ENCODE measurements around the gene FAM135A. TPM values are rescaled to one million over a fixed set of nuclear protein-coding genes. Genes with fewer than 3 reads are reported as not detected.
"Not testable (repeated sequence)": the region's sequence is repeated elsewhere in the genome, so short reads cannot be mapped to it uniquely, and the experiment has no call there.

The FAM135A gene
- total and polyA plus RNA-seq, 2 of the 8 experiments (the other 6 are each of a cell fraction or from before 2014, with no cell fraction given): 17.4 to 35.7 TPM

GRCh38 chr6:70447343-70448070, 34.2 kb downstream of the FAM135A start:
- H3K4me3 ChIP-seq (ENCODE audit: extremely low read depth in 1 of 4, insufficient read depth in 2 of 4, low read depth in 3 of 4, low read length in 4 of 4); DNase-seq (ENCODE audit: low read depth in 1 of 2, low spot score in 2 of 2); H3K79me1 ChIP-seq (ENCODE audit: low read depth, low read length); FAIRE-seq; H3K4ac ChIP-seq (replicated peaks; ENCODE audit: insufficient read length, low read depth, low read length); H3K9ac ChIP-seq (replicated peaks in 1 of 4; ENCODE audit: extremely low read depth in 1 of 4, low read depth in 3 of 4, low read length in 3 of 4); H3K56ac ChIP-seq (replicated peaks; ENCODE audit: insufficient read length, low read depth, low read length); H2BK20ac ChIP-seq (ENCODE audit: low read length); H2BK12ac ChIP-seq (ENCODE audit: low read depth, low read length); H3K27ac ChIP-seq (ENCODE audit: low read depth, low read length); H3K4me1 ChIP-seq (replicated peaks in 1 of 4; ENCODE audit: control insufficient read depth in 3 of 4, insufficient read depth in 4 of 4, low read length in 3 of 4); CTCF ChIA-PET (ENCODE audit: partially characterized antibody); H2AK5ac ChIP-seq (ENCODE audit: low read depth, low read length); H3K18ac ChIP-seq (ENCODE audit: extremely low read depth, low read length); H4K20me1 ChIP-seq (replicated peaks in 1 of 2; ENCODE audit: control insufficient read depth in 1 of 2, insufficient read depth in 2 of 2, low read length in 2 of 2); H3K9me3 ChIP-seq (ENCODE audit: insufficient read depth in 2 of 2, low read depth in 1 of 2, low read length in 1 of 2); H3K23me2 ChIP-seq (ENCODE audit: low read depth, low read length); H3K4me2 ChIP-seq (ENCODE audit: insufficient read depth in 1 of 2, low read depth in 2 of 2, low read length in 2 of 2); H2AFZ ChIP-seq (ENCODE audit: low read length); H4K5ac ChIP-seq (ENCODE audit: insufficient read length, low read depth, low read length); H3K14ac ChIP-seq (ENCODE audit: insufficient read length); H4K8ac ChIP-seq (ENCODE audit: extremely low read depth, insufficient read depth, low read length); H3K27me3 ChIP-seq (replicated peaks in 1 of 4; ENCODE audit: control insufficient read depth in 3 of 4, extremely low read depth in 1 of 4, insufficient read depth in 3 of 4, low read length in 3 of 4); H2BK5ac ChIP-seq (ENCODE audit: low read depth, low read length); H2BK120ac ChIP-seq (replicated peaks; ENCODE audit: low read depth, low read length); H4K91ac ChIP-seq (replicated peaks; ENCODE audit: insufficient read length, low read length); H3K23ac ChIP-seq (ENCODE audit: insufficient read length); H2BK15ac ChIP-seq (ENCODE audit: low read length); H3K79me2 ChIP-seq (ENCODE audit: control insufficient read depth in 1 of 2, insufficient read depth in 2 of 2, low read length in 2 of 2): not testable (repeated sequence)
- POLR2A ChIA-PET (ENCODE audit: partially characterized antibody): interaction anchor here (0.9 kb wide), 1 partner anchor 34 kb away, joined by 4 read pairs; the partner anchor contains the start of gene FAM135A
- H3K36me3 ChIP-seq (ENCODE audit: control insufficient read depth in 2 of 4, insufficient read depth in 4 of 4, low read length in 3 of 4): peaks cover 0 to 32% (median 11%) of the 10 kb centered on the region in 4 experiments; a peak in 4 of 8 replicates
- 94% methylated on average over 13 of the region's 13 CpGs; no CpG with 5 or more reads in 1 of the 2 experiments for WGBS, 2 experiments (ENCODE audit: extremely low coverage in 1 of 2, insufficient coverage in 1 of 2, insufficient read length in 1 of 2, insufficient replicate concordance in 2 of 2, low coverage in 1 of 2, low lambda C conversion rate in 2 of 2, missing lambda C conversion rate in 1 of 2)

GRCh38 chr6:70453899-70454298, 40.6 kb downstream of the FAM135A start:
- WGBS, 2 experiments (ENCODE audit: extremely low coverage in 1 of 2, insufficient coverage in 1 of 2, insufficient read length in 1 of 2, insufficient replicate concordance in 2 of 2, low coverage in 1 of 2, low lambda C conversion rate in 2 of 2, missing lambda C conversion rate in 1 of 2): 96% methylated on average over 2 of the region's 2 CpGs; no CpG with 5 or more reads in 1 of the 2 experiments

More at GRCh38 chr6:70453899-70454298, 40.6 kb downstream of the FAM135A start:
- H3K23ac ChIP-seq (ENCODE audit: insufficient read length); H3K9ac ChIP-seq (replicated peaks in 1 of 4; ENCODE audit: extremely low read depth in 1 of 4, low read depth in 3 of 4, low read length in 3 of 4); H2AFZ ChIP-seq (ENCODE audit: low read length); H2BK5ac ChIP-seq (ENCODE audit: low read depth, low read length); H3K23me2 ChIP-seq (ENCODE audit: low read depth, low read length); H2AK5ac ChIP-seq (ENCODE audit: low read depth, low read length); H3K4ac ChIP-seq (replicated peaks; ENCODE audit: insufficient read length, low read depth, low read length); H3K56ac ChIP-seq (replicated peaks; ENCODE audit: insufficient read length, low read depth, low read length); H3K27me3 ChIP-seq (replicated peaks in 1 of 4; ENCODE audit: control insufficient read depth in 3 of 4, extremely low read depth in 1 of 4, insufficient read depth in 3 of 4, low read length in 3 of 4); H3K79me2 ChIP-seq (ENCODE audit: control insufficient read depth in 1 of 2, insufficient read depth in 2 of 2, low read length in 2 of 2); H4K91ac ChIP-seq (replicated peaks; ENCODE audit: insufficient read length, low read length); H2BK15ac ChIP-seq (ENCODE audit: low read length); FAIRE-seq; H3K79me1 ChIP-seq (ENCODE audit: low read depth, low read length); H4K20me1 ChIP-seq (replicated peaks in 1 of 2; ENCODE audit: control insufficient read depth in 1 of 2, insufficient read depth in 2 of 2, low read length in 2 of 2); H3K4me2 ChIP-seq (ENCODE audit: insufficient read depth in 1 of 2, low read depth in 2 of 2, low read length in 2 of 2); H2BK120ac ChIP-seq (replicated peaks; ENCODE audit: low read depth, low read length); H3K4me3 ChIP-seq (ENCODE audit: extremely low read depth in 1 of 4, insufficient read depth in 2 of 4, low read depth in 3 of 4, low read length in 4 of 4); H3K14ac ChIP-seq (ENCODE audit: insufficient read length); H3K4me1 ChIP-seq (replicated peaks in 1 of 4; ENCODE audit: control insufficient read depth in 3 of 4, insufficient read depth in 4 of 4, low read length in 3 of 4); DNase-seq (ENCODE audit: low read depth in 1 of 2, low spot score in 2 of 2); H2BK20ac ChIP-seq (ENCODE audit: low read length); CTCF ChIA-PET (ENCODE audit: partially characterized antibody); H4K5ac ChIP-seq (ENCODE audit: insufficient read length, low read depth, low read length); POLR2A ChIA-PET (ENCODE audit: partially characterized antibody); H2BK12ac ChIP-seq (ENCODE audit: low read depth, low read length); H3K9me3 ChIP-seq (ENCODE audit: insufficient read depth in 2 of 2, low read depth in 1 of 2, low read length in 1 of 2); H3K27ac ChIP-seq (ENCODE audit: low read depth, low read length); H3K18ac ChIP-seq (ENCODE audit: extremely low read depth, low read length); H4K8ac ChIP-seq (ENCODE audit: extremely low read depth, insufficient read depth, low read length): not testable (repeated sequence)
- H3K36me3 ChIP-seq (ENCODE audit: control insufficient read depth in 2 of 4, insufficient read depth in 4 of 4, low read length in 3 of 4): peaks cover 0 to 16% (median 2%) of the 10 kb centered on the region in 4 experiments; a peak in 3 of 8 replicates

Measured in H1 (cell line).